ENCODE data around the gene PAH.
A peak's percentile ranks its signal among the peaks of the same experiment; 100 is the strongest.

The PAH gene

DNA sequence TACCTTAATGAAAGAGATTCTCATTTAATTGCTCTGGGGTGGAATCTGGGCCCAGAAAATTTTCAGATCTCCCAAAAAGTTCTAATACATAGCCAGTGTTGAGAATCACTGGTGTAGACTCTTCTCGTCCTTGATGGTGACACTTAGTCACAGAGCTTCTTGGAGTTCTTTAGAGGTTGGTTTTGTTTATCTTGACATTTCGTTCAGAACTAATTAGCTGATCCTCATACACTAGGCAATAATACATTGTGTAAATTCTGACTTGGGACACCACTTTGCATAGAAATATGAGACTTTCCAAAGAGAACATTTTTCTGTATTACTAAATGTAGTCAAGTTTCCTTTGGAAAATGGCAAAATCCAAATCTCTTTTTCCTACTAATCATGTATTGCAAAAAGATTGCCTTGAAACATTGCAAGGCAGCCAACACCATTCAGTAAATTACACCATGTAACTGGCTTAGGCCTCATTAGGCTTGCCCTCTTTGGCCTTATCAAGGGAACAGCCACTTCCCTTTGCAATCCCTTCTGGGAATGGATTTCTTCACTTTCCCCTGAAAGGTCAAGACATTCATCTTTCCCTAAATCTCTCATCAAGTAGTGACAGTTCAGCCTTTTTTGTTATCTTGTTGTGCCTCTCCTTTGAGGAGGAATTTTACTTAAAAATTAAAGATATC is 102.2 kb downstream of the PAH start:
- no peak for DNase-seq

GRCh38 chr12:102812344-102812743 is 104.7 kb downstream of the PAH start:
- DNase-seq = no peak

GRCh38 chr12:102811110-102811737 is 105.8 kb downstream of the PAH start:
- no peak for DNase-seq

- no peak for DNase-seq
Measured at GRCh38 chr12:102808412-102808811, 108.6 kb downstream of the PAH start.

DNA sequence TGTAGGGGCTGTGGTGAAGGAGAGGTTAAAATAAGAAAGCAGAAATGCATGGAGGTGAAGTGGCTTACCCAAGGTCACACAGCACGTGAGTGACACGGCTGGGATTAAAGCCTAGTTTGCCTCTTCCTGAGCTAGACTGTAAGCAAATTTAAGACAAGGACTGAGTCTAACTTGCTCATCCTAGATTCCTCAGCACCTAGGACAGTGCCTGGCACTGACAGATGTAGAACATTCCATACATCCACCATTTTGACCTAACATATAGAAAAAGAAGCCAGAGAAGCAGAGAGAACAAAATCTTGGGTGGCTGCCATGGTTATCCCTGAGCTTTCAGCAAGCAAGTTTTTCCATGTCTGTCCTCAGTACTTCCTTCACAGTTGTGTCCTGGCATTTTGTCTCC is 110.5 kb downstream of the PAH start:
- no peak for DNase-seq

DNA sequence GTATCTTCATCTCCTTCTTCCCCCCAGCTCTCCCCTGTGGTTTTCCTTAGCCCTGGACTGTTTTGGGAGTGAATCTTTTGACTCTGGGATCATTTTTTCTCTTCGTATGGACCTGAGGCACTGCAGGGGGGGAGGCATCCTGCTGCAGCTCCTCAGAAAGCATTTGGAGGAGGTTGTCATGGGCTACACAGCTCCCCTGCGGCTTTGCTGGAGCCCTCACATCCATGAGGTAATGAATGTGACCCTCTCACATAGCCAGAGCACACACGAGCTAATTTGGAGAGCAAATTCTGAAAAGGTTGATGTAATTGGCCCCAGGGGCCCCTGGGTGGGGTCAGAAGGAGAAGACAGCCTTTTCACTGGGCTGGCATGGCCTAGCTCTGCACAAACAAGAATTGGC is 110.9 kb downstream of the PAH start:
- no peak for DNase-seq

DNA sequence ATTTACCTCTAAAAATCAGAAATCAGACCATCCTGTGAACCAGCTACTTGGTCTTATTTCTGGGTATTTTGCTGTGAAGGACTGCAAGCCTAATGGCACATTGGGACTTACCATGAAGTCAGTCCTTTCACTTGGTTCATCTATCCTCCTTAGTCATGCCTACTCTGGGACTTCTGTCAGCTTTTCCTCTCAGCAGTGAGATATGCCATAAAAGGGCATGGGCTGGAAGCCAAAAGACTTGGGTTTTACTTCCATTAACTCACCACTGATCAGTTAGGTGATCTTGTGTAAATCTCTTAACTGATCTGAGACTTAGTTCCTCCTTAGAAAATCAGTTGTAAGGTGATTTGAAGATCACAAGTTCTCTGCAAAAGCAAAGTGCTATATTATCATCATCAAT is 116.5 kb downstream of the PAH start:
- DNase-seq = no peak

GRCh38 chr12:102799229-102799628 is 117.8 kb downstream of the PAH start:
- DNase-seq = peak; percentile 40

GRCh38 chr12:102797528-102797927 is 119.5 kb downstream of the PAH start:
- DNase-seq = no peak

GRCh38 chr12:102793921-102794320 is 123.1 kb downstream of the PAH start:
- no peak for DNase-seq
